Lower leg skin (tissue), 4 donors: ENCODE data around the gene PIANP. TPM values are rescaled to one million over a fixed set of nuclear protein-coding genes. Genes with fewer than 3 reads are reported as not detected.

Experiments used
- DNase-seq, 2 donors: peaks; one replicate each; pipeline ENCODE4 v3.0.0-alpha.2; 2019; ENCODE audit warnings: low spot score in 2 of 2
- H3K4me3 ChIP-seq: fragments of 200-600 bp; sonication (generic); 2 replicates; pipeline ENCODE4 v1.5.1; 2017; ENCODE audit warnings: mild to moderate bottlenecking, low read depth; ENCODE audit not compliant: poor library complexity, severe bottlenecking
- CTCF ChIP-seq, 3 donors: fragments of 450-650 bp; IDR thresholded peaks; one replicate each; pipeline ENCODE4 v1.5.1; 2016; ENCODE audit warnings: antibody characterized with exemption in 3 of 3, mild to moderate bottlenecking in 3 of 3, moderate library complexity in 2 of 3
- POLR2A ChIP-seq, 2 donors: fragments of 450-650 bp; IDR thresholded peaks; one replicate each; pipeline ENCODE4 v1.6.1; 2016 to 2017; ENCODE audit warnings: antibody characterized with exemption in 2 of 2, mild to moderate bottlenecking in 1 of 2, moderate library complexity in 1 of 2
- WGBS, 2 donors: methylation state at CpG; one replicate each; pipeline ENCODE4 v1.1.5; 2018; 5-methylcytosine and 5-hydroxymethylcytosine counted together
- intact Hi-C: fragments of 100-400 bp; cut with DNase I; formaldehyde crosslinking; loops from one replicate; pipeline ENCODE4 v1.15.0; 2023; ENCODE audit warnings: low total_unique reads
- total RNA-seq, 4 donors: library from RNA; depleted of rRNA; stranded (reverse); fragments of >200 nt; gene quantifications; one replicate each; pipeline ENCODE4 v1.1.0, GENCODE V29; 2016

The PIANP gene
- total RNA-seq, 4 donors from 2014 or later = not detected

- peak; percentile 68 to 95 for DNase-seq
- no peak for TF ChIP-seq POLR2A (IDR thresholded peaks at IDR 0.05)
- intact Hi-C loops = no loop called here
- peak within 1 kb of the TSS; percentile 16 for H3K4me3 ChIP-seq
- WGBS, 2 donors = 12 to 21% methylated on average over 28 to 37 of the region's 38 CpGs
These were observed 53.5 kb downstream of the PIANP start, which contains the start of gene ACRBP for GRCh38 chr12:6647083-6647604. Gene ACRBP (minus strand): TSS chr12:6647432. CDS start chr12:6647366, 66 bp downstream.

- H3K4me3 ChIP-seq = peak overlapping the region; percentile 16
- WGBS, 2 donors = 61 to 63% methylated on average over 27 to 28 of the region's 28 CpGs
- intact Hi-C loops = no loop called here
- TF ChIP-seq CTCF (IDR thresholded peaks at IDR 0.05) (no peak), POLR2A (IDR thresholded peaks at IDR 0.05) (no peak)
- no peak for DNase-seq
These were observed 54.1 kb downstream of the PIANP start for GRCh38 chr12:6646276-6647082.

DNA sequence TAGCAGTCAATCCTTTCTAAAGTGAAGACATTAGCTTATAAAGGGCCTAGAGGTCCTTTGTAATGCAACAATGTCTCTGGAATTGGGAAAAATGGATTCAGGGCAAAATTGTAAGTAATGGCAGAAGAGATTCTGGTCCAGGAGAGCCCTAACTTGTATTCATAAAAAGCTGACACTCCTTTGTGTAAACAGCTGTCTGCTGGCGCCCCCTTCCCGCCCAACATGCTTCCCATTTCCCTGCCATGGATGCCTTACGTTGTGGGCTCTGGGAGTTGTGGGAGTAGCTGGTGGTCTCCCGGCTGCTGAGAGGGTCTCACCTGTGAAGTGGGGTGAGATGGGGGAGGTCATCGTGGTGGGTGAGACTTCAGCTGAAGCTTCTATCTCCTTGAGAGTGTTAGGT, 55.7 kb downstream of the PIANP start:
- TF ChIP-seq POLR2A (IDR thresholded peaks at IDR 0.05) (no peak), CTCF (IDR thresholded peaks at IDR 0.05) (no peak)
- no peak for DNase-seq
- 38 to 47% methylated on average over 5 of the region's 5 CpGs for WGBS, 2 donors
- no peak overlapping the region for H3K4me3 ChIP-seq
- intact Hi-C loops = no loop called here

DNA sequence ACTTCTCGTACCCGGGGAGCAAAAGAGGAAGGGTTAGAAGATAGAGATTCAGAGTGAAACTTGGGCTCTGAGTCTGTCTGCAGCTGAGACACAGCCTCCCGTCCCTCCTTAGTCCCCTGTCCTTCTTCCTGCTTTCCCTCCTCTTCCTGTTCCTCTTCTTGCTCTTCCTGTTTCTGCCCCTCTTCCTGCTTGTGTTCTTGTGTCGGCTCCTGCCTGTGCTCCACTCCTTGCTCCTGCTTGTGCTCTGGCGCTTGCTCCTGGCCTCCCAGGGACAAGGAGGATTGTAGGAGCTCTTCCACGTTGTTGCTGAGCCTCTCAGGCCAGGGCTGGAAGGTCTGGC, 56.4 kb downstream of the PIANP start:
- WGBS, 2 donors = 74 to 78% methylated on average over 6 of the region's 6 CpGs
- H3K4me3 ChIP-seq = no peak overlapping the region
- no peak for DNase-seq
- intact Hi-C loops = no loop called here
- no peak for TF ChIP-seq POLR2A (IDR thresholded peaks at IDR 0.05)
- TF ChIP-seq CTCF (IDR thresholded peaks at IDR 0.05) = no peak

Other genes starting within 250 kb of the PIANP start
- 10 to 100 TPM; 11.4 to 23.8 (median 17.6) TPM for gene TAPBPL, start 248.8 kb downstream of the PIANP start, total RNA-seq
- gene VAMP1, start 230.1 kb downstream of the PIANP start, total RNA-seq = 1 to 10 TPM; 2.1 to 6.6 (median 4.4) TPM
- gene MRPL51, start 207.6 kb downstream of the PIANP start, total RNA-seq = 10 to 100 TPM; 38.6 to 62.1 (median 58.7) TPM
- gene NCAPD2, start 206.7 kb downstream of the PIANP start, total RNA-seq = 10 to 100 TPM; 18.5 to 25.9 (median 22.5) TPM
- gene GAPDH, start 166.3 kb downstream of the PIANP start, total RNA-seq = 1,000 to 10,000 TPM; 1,190 to 2,139 (median 1,514) TPM
- 1 to 10 TPM; 3.3 to 6.8 (median 4.6) TPM for gene IFFO1, start 144.8 kb downstream of the PIANP start, total RNA-seq
- gene NOP2, start 132.5 kb downstream of the PIANP start, total RNA-seq = 10 to 100 TPM; 16.2 to 24.0 (median 23.4) TPM
- gene CHD4, start 93.4 kb downstream of the PIANP start, total RNA-seq = 100 to 1,000 TPM; 167 to 235 (median 205) TPM
- 10 to 100 TPM; 11.0 to 16.4 (median 12.4) TPM for gene LPAR5, start 64.9 kb downstream of the PIANP start, total RNA-seq
- gene ACRBP, start 53.4 kb downstream of the PIANP start, total RNA-seq = 1 to 10 TPM in 2 of 4 donors, under 1 TPM in 2; 0.42 to 8.6 (median 0.76) TPM
- gene ING4, start 37.7 kb downstream of the PIANP start, total RNA-seq = 10 to 100 TPM; 40.8 to 63.6 (median 56.0) TPM
- 10 to 100 TPM; 22.7 to 79.9 (median 33.7) TPM for gene ZNF384, start 11.4 kb downstream of the PIANP start, total RNA-seq
- gene COPS7A, start 23.2 kb upstream of the PIANP start, total RNA-seq = 10 to 100 TPM; 46.3 to 64.6 (median 56.6) TPM
- 100 to 1,000 TPM; 140 to 196 (median 175) TPM for gene MLF2, start 52.3 kb upstream of the PIANP start, total RNA-seq
- gene PTMS, start 65.5 kb upstream of the PIANP start, total RNA-seq = 100 to 1,000 TPM in 2 of 4 donors, 10 to 100 TPM in 2; 91.6 to 131 (median 114) TPM
- gene LAG3, start 71.7 kb upstream of the PIANP start, total RNA-seq = 1 to 10 TPM in 1 of 4 donors, under 1 TPM in 1, not detected in 2; 0.52 to 1.1 TPM
- 1 to 10 TPM; 2.9 to 7.0 (median 3.6) TPM for gene CD4, start 88.7 kb upstream of the PIANP start, total RNA-seq
- gene GPR162, start 121.0 kb upstream of the PIANP start, total RNA-seq = 1 to 10 TPM in 2 of 4 donors, under 1 TPM in 1, not detected in 1; 0.65 to 1.4 (median 1.3) TPM
- gene P3H3, start 127.6 kb upstream of the PIANP start, total RNA-seq = 10 to 100 TPM in 2 of 4 donors, 1 to 10 TPM in 2; 8.8 to 18.2 (median 11.8) TPM
- 1 to 10 TPM in 1 of 4 donors, under 1 TPM in 2, not detected in 1; 0.17 to 1.2 (median 0.52) TPM for gene GNB3, start 140.1 kb upstream of the PIANP start, total RNA-seq
- 1 to 10 TPM; 2.0 to 7.1 (median 2.9) TPM for gene CDCA3, start 150.5 kb upstream of the PIANP start, total RNA-seq
- 10 to 100 TPM; 61.9 to 79.3 (median 72.5) TPM for gene USP5, start 151.3 kb upstream of the PIANP start, total RNA-seq
- 100 to 1,000 TPM; 265 to 558 (median 432) TPM for gene TPI1, start 166.7 kb upstream of the PIANP start, total RNA-seq
- gene SPSB2, start 172.5 kb upstream of the PIANP start, total RNA-seq = 10 to 100 TPM in 3 of 4 donors, 1 to 10 TPM in 1; 6.8 to 14.7 (median 11.5) TPM
- 10 to 100 TPM in 1 of 4 donors, 1 to 10 TPM in 3; 6.4 to 11.5 (median 8.2) TPM for gene LRRC23, start 204.0 kb upstream of the PIANP start, total RNA-seq
- gene ENO2, start 213.8 kb upstream of the PIANP start, total RNA-seq = 1 to 10 TPM; 3.6 to 7.9 (median 6.1) TPM
- gene ATN1, start 227.1 kb upstream of the PIANP start, total RNA-seq = 100 to 1,000 TPM in 1 of 4 donors, 10 to 100 TPM in 3; 33.4 to 115 (median 64.0) TPM
- gene RNU7-1, start 243.0 kb upstream of the PIANP start, total RNA-seq = not detected
- gene C12orf57, start 243.2 kb upstream of the PIANP start, total RNA-seq = 100 to 1,000 TPM; 341 to 526 (median 418) TPM